Right renal cortex interstitium (tissue), 3 donors: ENCODE results near the gene WIPF2. TPM values are rescaled to one million over a fixed set of nuclear protein-coding genes. Genes with fewer than 3 reads are reported as not detected.

Experiments
- DNase-seq, 3 donors: peaks; one replicate each; pipeline ENCODE4 v3.0.0-alpha.2; 2013; ENCODE audit warnings: low read depth in 3 of 3, low spot score in 2 of 3
- polyA plus RNA-seq, 3 donors: library from polyadenylated mRNA; unstranded; fragments of 120-200 nt; gene quantifications; one replicate each; pipeline ENCODE4 v1.2.1, GENCODE V29; 2013; ENCODE audit not compliant: insufficient read length in 3 of 3

The WIPF2 gene
- polyA plus RNA-seq, 3 donors: 26.1 to 28.5 (median 27.8) TPM

- DNase-seq: no peak
These were observed 104.6 kb downstream of the WIPF2 start for GRCh38 chr17:40323391-40324381.

- no peak for DNase-seq
These were observed 106.3 kb downstream of the WIPF2 start for GRCh38 chr17:40325156-40326013.

GRCh38 chr17:40326014-40326831 is 107.1 kb downstream of the WIPF2 start:
- no peak for DNase-seq

- DNase-seq: no peak
These were observed 107.7 kb downstream of the WIPF2 start for GRCh38 chr17:40326832-40327199.

- no peak for DNase-seq
These were observed 108.2 kb downstream of the WIPF2 start for GRCh38 chr17:40327244-40327729.

- no peak for DNase-seq
These were observed 108.8 kb downstream of the WIPF2 start for GRCh38 chr17:40327735-40328385.

- no peak for DNase-seq
These were observed 109.3 kb downstream of the WIPF2 start for GRCh38 chr17:40328386-40328766.

- no peak for DNase-seq
These were observed 111.0 kb downstream of the WIPF2 start for GRCh38 chr17:40329839-40330794.

- no peak for DNase-seq
These were observed 111.9 kb downstream of the WIPF2 start for GRCh38 chr17:40330850-40331470.

GRCh38 chr17:40331743-40332641 is 112.9 kb downstream of the WIPF2 start:
- DNase-seq: no peak

Other genes starting within 250 kb of the WIPF2 start
- gene PSMD3, start 238.5 kb upstream of the WIPF2 start, polyA plus RNA-seq: 100 to 1,000 TPM; 109 to 119 (median 109) TPM
- gene CSF3, start 203.9 kb upstream of the WIPF2 start, polyA plus RNA-seq: not detected
- gene MED24, start 164.9 kb upstream of the WIPF2 start, polyA plus RNA-seq: 10 to 100 TPM; 79.6 to 96.7 (median 84.5) TPM
- 10 to 100 TPM; 50.5 to 54.3 (median 50.7) TPM for gene THRA, start 156.3 kb upstream of the WIPF2 start, polyA plus RNA-seq
- 1 to 10 TPM; 2.8 to 4.2 (median 4.1) TPM for gene NR1D1, start 118.7 kb upstream of the WIPF2 start, polyA plus RNA-seq
- 100 to 1,000 TPM; 154 to 184 (median 157) TPM for gene MSL1, start 97.3 kb upstream of the WIPF2 start, polyA plus RNA-seq
- 10 to 100 TPM; 95.8 to 98.8 (median 96.1) TPM for gene CASC3, start 78.8 kb upstream of the WIPF2 start, polyA plus RNA-seq
- gene RAPGEFL1, start 41.8 kb upstream of the WIPF2 start, polyA plus RNA-seq: 1 to 10 TPM; 5.4 to 6.6 (median 5.8) TPM
- 10 to 100 TPM; 22.5 to 24.7 (median 23.5) TPM for gene CDC6, start 68.6 kb downstream of the WIPF2 start, polyA plus RNA-seq
- gene RARA, start 89.9 kb downstream of the WIPF2 start, polyA plus RNA-seq: 10 to 100 TPM; 33.3 to 38.8 (median 35.5) TPM
- not detected for gene GJD3, start 145.4 kb downstream of the WIPF2 start, polyA plus RNA-seq
- gene TOP2A, start 198.6 kb downstream of the WIPF2 start, polyA plus RNA-seq: 100 to 1,000 TPM; 163 to 174 (median 168) TPM
- gene IGFBP4, start 224.1 kb downstream of the WIPF2 start, polyA plus RNA-seq: 100 to 1,000 TPM; 340 to 390 (median 388) TPM